Activated CD8-positive, alpha-beta memory T cell treated with anti-CD3 and anti-CD28 coated beads for 48 hours (primary cell): ENCODE results near the gene PIK3R5.

Source experiments
- DNase-seq, 3 experiments: peaks; one replicate each; pipeline ENCODE4 v3.0.0-alpha.2; 2020; ENCODE audit warnings: low read depth in 2 of 3, low spot score in 2 of 3

PIK3R5 gene

DNA sequence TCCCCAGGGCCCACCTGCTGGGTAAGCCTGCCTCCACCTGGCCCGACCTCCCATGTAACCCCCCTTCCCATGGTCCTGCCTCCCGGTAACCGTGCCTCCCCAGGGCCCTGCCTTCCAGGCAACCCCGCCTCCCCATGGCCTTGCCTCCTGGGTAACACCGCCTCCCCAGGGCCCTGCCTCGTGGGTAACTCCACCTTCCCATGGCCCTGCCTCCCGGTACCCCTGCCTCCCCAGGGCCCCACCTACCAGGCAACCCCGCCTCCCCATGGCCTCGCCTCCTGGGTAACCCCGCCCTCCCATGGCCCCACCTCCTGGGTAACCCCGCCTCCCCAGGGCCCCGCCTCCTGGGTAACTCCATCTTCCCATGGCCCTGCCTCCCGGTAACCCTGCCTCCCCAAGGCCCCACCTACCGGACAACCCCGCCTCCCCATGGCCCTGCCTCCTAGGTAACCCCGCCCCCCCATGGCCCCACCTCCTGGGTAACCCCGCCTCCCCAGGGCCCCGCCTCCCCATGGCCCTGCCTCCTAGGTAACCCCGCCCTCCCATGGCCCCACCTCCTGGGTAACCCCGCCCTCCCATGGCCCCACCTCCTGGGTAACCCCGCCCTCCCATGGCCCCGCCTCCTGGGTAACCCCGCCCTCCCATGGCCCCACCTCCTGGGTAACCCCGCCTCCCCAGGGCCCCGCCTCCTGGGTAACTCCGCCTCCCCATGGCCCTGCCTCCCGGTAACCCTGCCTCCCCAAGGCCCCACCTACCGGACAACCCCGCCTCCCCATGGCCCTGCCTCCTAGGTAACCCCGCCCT lies 80.1 kb downstream of the PIK3R5 start:
- peak in 2 of 3 experiments; percentile 40 to 66 for DNase-seq

- DNase-seq: no peak
Observed at GRCh38 chr17:8884336-8884990, 81.0 kb downstream of the PIK3R5 start.

DNA sequence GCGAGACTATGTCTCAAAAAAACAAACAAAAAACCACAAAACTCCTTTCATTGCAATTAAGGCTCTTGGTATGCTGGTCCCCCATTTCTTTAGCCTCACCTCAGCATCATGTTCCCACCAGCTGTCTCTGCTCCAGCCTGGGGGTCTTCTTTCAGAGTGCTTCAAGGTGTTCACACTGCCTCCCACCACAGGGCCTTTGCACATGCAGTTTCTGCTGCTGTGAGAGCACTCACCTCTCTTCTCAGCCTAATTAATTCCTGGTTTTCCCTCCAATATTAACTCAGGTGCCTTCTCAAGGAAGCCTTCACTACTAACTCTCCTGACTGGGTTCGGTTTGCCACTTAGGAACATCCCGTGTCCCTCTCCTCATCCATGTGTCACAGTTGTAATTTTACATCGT lies 82.2 kb downstream of the PIK3R5 start:
- DNase-seq: no peak

DNA sequence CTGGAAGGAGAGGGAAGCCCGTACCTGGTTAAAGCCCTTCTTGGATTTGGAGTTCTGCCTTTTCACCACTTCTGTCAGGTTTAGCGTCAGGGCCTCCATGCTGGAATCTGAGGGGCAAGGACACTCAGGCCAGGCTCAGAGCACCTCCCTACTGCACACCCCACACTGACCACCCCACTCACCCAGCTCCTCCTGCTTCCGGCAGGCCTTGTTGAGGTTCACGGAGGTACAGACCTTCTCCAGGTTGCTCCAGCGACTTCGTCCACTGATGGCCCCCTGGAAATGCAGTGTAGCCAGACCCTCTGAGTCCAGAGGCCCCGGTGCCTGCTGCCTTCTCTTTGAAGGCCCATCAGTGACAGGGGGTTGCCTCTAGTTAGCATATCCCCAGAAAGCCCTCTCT lies 83.9 kb downstream of the PIK3R5 start:
- no peak for DNase-seq

GRCh38 chr17:8880466-8880865 lies 85.0 kb downstream of the PIK3R5 start:
- DNase-seq: no peak

GRCh38 chr17:8879410-8879809 lies 86.1 kb downstream of the PIK3R5 start:
- no peak for DNase-seq

- DNase-seq: no peak
Observed at GRCh38 chr17:8877984-8878383, 87.5 kb downstream of the PIK3R5 start.

GRCh38 chr17:8875957-8876356 lies 89.5 kb downstream of the PIK3R5 start:
- DNase-seq: no peak

DNA sequence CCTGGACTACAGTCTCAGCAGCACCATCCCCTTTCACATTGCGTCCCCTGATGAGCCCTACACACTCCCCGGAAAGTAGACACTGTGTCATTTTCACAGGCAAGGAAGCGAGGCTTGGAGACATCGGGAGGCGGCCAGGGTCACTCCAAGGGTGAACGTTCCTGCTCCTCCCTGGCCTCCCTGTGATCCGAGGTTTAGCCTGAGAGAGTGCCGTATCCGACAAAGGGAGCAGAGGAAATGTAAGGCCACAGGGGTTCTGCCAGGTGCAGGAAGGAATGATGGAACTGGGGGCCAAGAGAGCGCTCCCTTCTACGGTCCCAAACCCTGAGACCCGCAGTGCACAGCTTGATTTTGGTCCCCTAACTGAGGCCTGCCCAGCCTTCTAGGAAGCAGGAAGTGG lies 90.1 kb downstream of the PIK3R5 start:
- no peak for DNase-seq

DNA sequence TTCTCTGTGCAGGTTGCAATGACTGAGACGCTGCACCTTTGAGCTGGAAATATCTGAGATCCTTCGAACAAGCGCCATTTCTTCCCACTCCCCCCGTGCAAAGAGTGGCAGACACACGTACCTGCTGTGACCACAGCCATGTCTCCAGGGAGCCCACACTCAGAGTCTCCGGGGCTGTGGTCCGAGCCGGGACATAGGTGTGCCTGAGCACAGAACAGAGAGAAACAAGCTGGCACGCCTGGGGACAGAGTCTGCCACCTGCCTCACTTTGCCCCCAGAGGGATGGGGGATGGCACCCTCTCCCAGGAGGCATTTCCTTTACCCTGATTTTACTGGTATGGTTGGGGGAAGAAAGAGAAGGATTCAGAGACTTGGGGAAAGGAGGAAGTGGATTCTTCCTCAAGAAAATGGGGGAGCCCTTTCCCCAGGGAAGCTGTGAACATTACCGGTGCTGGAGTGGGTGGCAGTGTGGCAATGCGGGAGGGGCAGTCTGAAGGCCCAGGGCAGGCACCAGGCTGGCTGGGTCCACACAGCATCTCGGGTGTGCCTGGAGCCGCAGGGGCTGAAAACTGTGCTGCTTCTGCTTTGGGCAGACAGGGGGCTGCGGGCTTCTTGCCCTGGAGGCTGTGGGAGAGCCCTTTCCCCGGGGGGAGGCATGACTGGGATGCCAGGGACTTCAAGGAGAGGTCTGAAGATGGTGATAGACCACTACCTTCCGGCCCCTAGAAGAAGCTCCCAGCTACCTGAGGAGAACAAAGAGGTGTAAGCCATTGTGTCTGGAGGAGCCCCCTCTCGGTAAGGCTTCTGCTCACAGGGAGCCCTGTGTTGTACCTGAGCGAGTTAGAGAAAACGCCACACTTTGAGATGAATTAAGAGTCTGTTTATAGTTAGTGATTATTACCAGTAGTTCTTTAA lies 91.4 kb downstream of the PIK3R5 start:
- no peak for DNase-seq

DNA sequence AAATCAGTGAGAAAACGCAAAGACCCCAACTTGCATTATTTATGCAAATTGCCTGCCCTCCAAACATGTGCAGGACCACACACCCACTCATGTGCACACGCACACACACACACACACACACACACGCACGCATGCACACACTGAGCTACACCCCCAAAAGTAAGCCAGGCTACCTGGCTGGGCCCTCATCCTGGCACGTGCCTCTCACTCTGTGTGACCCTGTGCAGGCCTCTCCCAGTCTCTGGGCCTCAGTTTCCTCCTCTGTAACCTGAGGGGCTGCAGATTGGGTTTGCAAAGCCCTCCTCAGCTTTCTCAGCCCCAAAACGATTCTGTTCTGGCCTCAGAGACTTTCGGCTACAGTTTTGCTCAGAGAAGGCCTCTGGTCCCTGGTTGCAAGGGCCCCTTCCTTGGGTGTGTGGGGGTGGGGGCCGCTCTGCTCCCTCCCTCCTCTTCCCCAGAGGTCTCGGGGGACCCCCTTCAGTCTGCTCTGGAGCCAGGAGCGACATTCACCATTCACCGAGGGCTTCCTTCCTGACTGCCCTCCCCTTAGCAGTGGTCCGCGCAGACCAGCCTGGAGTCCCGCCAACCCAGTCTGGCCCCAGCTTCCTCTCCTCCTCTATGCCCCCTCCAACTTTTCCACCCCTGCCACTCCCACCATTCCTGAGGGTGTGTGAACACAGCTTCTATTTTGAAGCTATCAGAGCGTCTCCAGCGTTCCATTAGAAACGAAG lies 92.6 kb downstream of the PIK3R5 start:
- DNase-seq: no peak

DNA sequence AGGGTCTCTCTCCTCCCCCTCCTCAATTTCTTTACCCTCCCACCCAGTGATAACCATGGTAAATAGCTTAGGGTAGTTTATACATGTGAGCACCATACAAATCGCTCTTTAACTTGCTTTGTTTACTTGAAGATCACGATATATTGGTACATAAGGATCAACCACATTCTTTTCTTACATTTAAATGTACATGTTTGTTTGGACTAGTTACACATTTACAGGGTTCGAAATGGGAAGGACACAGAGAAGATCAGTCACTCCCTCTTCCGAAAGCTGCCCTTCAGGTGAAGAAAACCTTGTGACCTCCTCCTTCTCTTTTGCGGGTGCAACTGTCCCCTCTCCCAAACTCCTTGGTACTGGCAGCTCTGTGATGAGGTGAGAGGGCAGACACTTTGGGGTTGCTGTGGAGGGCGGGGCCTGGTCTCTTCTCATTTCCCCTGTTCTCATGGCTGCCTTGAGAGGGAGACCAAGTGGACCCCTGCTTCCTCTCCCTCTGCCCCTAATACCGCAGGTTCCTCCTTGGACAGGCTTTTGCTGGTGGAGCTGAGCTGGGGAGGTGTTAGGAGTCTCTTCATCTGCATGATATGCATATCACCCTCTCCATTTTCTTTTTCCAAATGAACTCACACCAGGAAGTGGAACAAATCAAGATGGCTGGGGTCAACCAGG lies 93.3 kb downstream of the PIK3R5 start:
- DNase-seq: no peak

- DNase-seq: no peak
Observed at GRCh38 chr17:8871081-8871581, 94.4 kb downstream of the PIK3R5 start.

- no peak for DNase-seq
Observed at GRCh38 chr17:8870406-8871040, 95.0 kb downstream of the PIK3R5 start.

DNA sequence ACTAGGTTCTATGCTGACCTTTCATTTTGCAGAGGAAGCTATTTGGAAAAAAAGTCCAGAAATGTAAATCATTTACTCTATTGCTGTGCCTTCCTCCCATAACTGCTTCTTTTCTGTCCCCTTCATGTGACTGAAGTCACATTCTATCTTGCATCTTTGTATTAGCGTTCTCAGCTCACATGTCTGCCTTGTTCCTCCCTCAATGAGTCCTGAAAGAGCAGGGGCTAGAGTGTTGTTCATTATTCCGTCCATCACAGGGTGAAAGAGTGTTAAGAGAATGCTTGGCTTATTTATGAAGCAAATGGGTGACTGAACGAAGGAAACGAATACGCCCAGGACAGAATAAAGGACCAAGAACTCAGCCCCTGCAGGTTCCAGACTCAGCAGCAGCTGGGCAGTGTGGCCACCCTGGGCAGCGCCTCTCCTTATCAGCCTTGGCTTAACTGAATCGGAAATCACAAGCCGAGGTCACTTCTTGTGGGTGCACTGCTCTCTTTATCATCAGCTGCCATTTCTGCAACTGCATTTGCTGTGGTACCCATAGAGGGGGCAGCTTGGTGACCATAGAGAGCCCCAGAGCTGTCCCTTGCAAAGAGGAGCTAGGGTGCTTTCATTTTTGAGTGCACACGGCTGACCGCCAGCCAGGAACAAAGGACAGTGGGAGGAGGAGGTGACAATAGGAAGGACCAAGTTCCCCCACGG lies 96.2 kb downstream of the PIK3R5 start:
- no peak for DNase-seq

DNA sequence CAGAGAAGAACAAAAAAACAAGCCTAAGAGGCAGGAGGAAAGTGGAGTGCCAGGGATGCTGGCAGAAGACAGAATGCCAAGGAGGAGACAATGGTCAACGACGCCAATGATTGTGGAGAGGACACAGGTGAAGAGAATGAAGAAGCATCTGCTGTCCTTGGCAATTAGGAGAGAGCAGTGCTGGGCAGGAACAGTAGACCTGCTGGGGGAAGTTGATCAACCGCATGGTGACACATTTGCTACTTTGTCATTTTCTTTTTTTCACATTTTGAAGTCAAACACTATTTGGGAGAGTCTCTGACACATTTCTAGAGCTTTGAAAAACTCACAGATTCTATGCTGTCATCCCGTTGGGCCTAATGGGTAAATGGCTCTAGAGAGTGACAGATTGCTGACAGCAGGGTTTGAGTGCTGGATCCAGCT lies 97.0 kb downstream of the PIK3R5 start:
- no peak for DNase-seq

- DNase-seq: no peak
Observed at GRCh38 chr17:8868092-8868491, 97.4 kb downstream of the PIK3R5 start.

DNA sequence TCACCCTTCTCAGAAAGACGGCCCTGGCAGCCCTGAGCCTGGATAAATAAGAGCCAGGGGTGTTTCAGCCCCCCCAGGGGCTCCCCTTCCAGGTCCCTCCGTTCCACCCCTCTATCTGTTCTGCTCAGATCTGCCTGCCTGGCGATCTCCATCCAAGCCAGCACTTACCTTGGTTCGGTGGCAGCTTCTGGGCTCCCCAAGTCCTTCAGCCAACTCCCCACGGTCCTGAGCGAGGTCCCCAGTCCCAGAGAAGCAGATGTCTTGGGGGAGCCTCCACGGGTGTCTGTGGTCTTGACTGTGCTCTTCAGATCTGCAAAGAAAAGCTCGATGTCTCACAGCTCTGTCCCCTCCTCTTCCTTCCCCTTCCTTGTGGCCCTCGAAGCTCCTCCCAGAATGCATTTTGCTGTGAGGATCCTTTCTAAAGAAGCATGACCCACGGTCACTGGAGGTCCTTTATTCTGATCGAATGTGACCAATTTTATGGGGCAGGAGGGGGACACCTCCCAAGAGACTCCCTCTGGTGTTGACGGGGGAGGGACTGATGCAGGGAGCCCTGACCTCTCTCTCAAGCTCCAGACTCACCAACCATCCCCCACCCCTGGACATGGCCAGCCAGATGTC lies 98.0 kb downstream of the PIK3R5 start, which contains the start of gene PIK3R6:
PIK3R6 (minus strand) TSS at position 314 of the 621 bp plus-strand sequence. CDS start 17,880 bp downstream, outside the sequence.
- DNase-seq: no peak

DNA sequence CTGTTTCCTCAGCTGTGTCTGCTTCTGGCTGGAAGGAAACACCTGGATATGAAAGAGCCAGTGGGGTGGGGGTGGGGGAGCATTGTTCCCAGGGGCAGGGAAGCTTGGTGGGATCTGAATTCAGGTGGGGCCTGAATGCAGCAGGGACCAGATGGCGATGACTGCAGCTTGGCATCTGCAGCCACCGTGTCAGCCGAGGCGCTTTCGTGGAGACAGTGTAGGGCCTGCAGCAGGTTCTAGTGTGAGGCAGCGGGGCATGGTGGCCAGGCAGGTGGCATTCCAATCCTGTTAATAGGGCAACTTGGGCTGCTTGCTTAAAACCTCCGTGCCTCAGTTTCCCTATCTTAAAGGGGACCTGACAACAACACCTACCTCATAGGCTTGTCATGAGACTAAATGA lies 99.7 kb downstream of the PIK3R5 start:
- DNase-seq: no peak
